ENCODE measurements around the gene COG5.
A peak's percentile ranks its signal among the peaks of the same experiment; 100 is the strongest.

The COG5 gene

GRCh38 chr7:107345898-107346297 lies 217.8 kb downstream of the COG5 start:
- DNase-seq (ENCODE audit: insufficient read length, low spot score), result no peak
- FAIRE-seq, result no peak

GRCh38 chr7:107344799-107345198 lies 218.9 kb downstream of the COG5 start:
- FAIRE-seq (no peak), DNase-seq (ENCODE audit: insufficient read length, low spot score) (no peak)

GRCh38 chr7:107344286-107344685 lies 219.4 kb downstream of the COG5 start:
- FAIRE-seq, result no peak
- DNase-seq (ENCODE audit: insufficient read length, low spot score), result no peak

- no peak for FAIRE-seq
Measured at GRCh38 chr7:107338080-107338479, 225.6 kb downstream of the COG5 start.

GRCh38 chr7:107332488-107333269 lies 231.0 kb downstream of the COG5 start:
- FAIRE-seq (peak; percentile 68), DNase-seq (ENCODE audit: insufficient read length, low spot score) (no peak)

More at GRCh38 chr7:107338080-107338479, 225.6 kb downstream of the COG5 start:
- DNase-seq (ENCODE audit: insufficient read length, low spot score), result no peak

- DNase-seq (ENCODE audit: insufficient read length, low spot score), result no peak
- no peak for FAIRE-seq
Measured at GRCh38 chr7:107330478-107330877, 233.2 kb downstream of the COG5 start.

GRCh38 chr7:107327986-107328569 lies 235.6 kb downstream of the COG5 start:
- DNase-seq (ENCODE audit: insufficient read length, low spot score), result no peak
- FAIRE-seq, result peak; percentile 28

DNA sequence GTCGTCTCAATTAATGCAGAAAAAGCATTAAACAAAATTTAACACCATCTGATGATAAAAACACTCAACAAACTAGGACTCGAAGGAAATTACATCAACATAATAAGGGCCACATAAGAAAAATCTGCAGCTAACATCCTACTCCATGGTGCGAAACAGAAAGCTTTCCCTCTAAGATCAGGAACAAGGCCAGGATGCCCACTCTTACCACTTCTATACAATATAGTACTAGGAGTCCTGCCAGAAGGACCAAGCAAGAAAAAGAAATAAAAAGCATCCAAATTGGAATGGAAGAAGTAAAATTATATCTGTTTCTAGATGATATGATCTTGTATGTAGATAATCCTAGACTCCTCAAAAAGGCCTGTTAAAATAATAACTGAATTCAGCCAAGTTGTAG lies 237.7 kb downstream of the COG5 start:
- peak; percentile 79 for FAIRE-seq

GRCh38 chr7:107322015-107322414 lies 241.7 kb downstream of the COG5 start:
- no peak for FAIRE-seq
- DNase-seq (ENCODE audit: insufficient read length, low spot score), result no peak

More for the DNA sequence above, 237.7 kb downstream of the COG5 start:
- DNase-seq (ENCODE audit: insufficient read length, low spot score), result no peak

GRCh38 chr7:107321611-107322010 lies 242.1 kb downstream of the COG5 start:
- DNase-seq (ENCODE audit: insufficient read length, low spot score), result no peak
- FAIRE-seq, result no peak

GRCh38 chr7:107319724-107320228 lies 243.9 kb downstream of the COG5 start:
- DNase-seq (ENCODE audit: insufficient read length, low spot score) (no peak), FAIRE-seq (no peak)

DNA sequence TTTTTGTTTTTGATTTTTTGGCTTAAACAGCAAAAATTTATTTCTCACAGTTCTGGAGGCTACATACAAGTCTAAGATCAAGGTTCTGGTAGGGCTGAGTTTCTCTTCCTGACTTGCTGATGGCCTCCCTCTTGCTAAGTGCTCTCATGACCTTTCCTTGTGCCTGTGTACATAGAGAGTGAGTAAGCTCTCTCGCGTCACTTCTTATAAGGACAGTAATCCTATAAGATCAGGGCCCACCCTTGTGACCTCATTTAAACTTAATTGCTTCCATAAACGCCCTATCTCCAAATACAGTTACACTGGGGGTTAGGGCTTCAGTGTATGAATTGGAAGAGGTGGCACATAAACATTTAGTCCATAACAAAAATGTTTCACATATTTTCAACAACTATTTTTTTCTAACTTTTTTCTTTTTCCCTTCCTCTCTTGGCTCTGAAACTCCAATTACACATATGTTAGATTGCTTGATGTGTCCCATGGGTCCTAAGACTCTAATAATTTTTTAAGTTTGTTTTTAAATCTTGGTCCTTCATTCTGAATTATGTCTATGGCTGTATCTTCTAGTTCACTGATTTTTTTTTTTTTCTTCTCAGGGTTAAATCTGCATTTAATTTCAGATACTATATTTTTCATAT lies 245.1 kb downstream of the COG5 start:
- DNase-seq (ENCODE audit: insufficient read length, low spot score) (no peak), FAIRE-seq (no peak)

- no peak for DNase-seq (ENCODE audit: insufficient read length, low spot score)
- FAIRE-seq, result no peak
Measured at GRCh38 chr7:107315716-107316220, 248.0 kb downstream of the COG5 start.

DNA sequence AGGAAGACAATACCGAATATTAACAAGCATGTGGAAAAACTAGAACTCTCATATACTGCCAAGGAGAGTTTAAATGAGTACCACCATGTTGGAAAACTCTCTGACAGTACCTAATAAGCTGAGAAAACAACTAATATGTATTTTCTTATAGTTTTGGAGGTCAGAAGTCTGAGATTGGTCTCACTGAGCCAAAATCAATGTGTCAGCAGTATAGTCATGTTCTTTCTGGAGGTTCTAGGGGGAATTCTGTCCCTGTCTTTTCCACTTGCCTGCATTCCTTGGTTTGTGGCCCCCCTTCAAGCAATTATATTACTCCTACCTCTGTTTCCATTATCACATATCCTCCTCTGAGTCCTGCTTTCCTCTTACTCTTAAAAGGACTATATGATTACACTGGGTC lies 250.4 kb downstream of the COG5 start:
- DNase-seq (ENCODE audit: insufficient read length, low spot score) (no peak), FAIRE-seq (no peak)

GRCh38 chr7:107312418-107312817 lies 251.3 kb downstream of the COG5 start:
- no peak for DNase-seq (ENCODE audit: insufficient read length, low spot score)
- no peak for FAIRE-seq

DNA sequence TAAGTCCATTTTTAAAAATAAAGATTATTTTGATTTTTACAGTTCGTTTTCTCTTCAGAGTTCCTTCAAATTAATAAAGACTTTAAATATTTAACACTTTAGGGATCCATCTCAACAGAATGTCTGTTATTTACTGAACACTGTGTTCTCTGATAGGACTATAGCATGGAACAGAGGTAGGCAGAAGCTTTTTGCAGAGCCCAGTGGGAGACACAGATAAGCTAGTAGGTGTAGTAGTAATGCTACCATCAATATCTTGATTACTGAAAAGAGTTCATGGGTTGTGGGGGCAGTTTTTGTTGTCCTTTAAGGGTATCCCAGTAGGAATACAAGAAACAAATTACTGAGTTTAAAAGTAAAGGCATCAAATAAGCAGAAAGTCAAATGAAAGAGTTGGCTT lies 254.4 kb downstream of the COG5 start:
- DNase-seq (ENCODE audit: insufficient read length, low spot score) (no peak), FAIRE-seq (no peak)

DNA sequence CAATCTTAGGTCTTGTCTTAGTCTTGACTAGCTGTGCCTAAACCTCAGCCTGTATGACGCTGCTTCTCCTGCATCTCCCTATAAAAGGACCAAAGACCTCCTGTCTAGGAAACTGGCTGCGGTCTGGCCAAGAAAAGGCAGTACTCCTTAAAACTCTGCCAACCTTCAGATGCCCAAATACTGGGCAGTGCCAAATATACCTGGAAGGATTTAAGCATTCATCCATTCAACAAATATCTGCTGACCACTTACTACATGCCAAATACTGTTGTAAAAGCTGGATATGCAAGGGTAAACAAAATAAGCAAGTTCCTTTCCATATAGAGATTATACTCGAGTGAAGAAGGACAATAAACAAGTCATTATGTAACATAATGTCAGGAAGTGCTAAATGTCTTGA lies 259.1 kb downstream of the COG5 start:
- no peak for FAIRE-seq
- no peak for DNase-seq (ENCODE audit: insufficient read length, low spot score)

GRCh38 chr7:107304063-107304462 lies 259.7 kb downstream of the COG5 start:
- DNase-seq (ENCODE audit: insufficient read length, low spot score), result no peak
- FAIRE-seq, result no peak

GRCh38 chr7:107302250-107302847 lies 261.4 kb downstream of the COG5 start:
- FAIRE-seq, result no peak

GRCh38 chr7:107294182-107294581 lies 269.5 kb downstream of the COG5 start:
- DNase-seq (ENCODE audit: insufficient read length, low spot score), result no peak

More at GRCh38 chr7:107302250-107302847, 261.4 kb downstream of the COG5 start:
- no peak for DNase-seq (ENCODE audit: insufficient read length, low spot score)

GRCh38 chr7:107292591-107292990 lies 271.1 kb downstream of the COG5 start:
- no peak for DNase-seq (ENCODE audit: insufficient read length, low spot score)
- FAIRE-seq, result no peak

More at GRCh38 chr7:107294182-107294581, 269.5 kb downstream of the COG5 start:
- no peak for FAIRE-seq

Measured in GM19239 (cell line).